ENCODE results near the gene SLK. TPM values are rescaled to one million over a fixed set of nuclear protein-coding genes. Genes with fewer than 3 reads are reported as not detected.

SLK gene
- total and polyA plus RNA-seq, 2 of the 13 experiments (the other 11 are each of a cell fraction or from before 2014, with no cell fraction given) = 3.4 to 22.8 TPM

GRCh38 chr10:103918053-103918846 is 48.7 kb upstream of the SLK start, which contains the start of gene STN1 (continued):
- no peak for TF ChIP-seq ZBTB39 (CRISPR knock-in tag; IDR thresholded peaks at IDR 0.05)
- TF ChIP-seq ELF4 (CRISPR knock-in tag; IDR thresholded peaks at IDR 0.05; ENCODE audit: borderline replicate concordance) = no peak
- no peak; the same call in 1 of the 2 replicates for TF ChIP-seq ZNF768 (CRISPR knock-in tag; IDR thresholded peaks at IDR 0.05)
- TF ChIP-seq PTBP1 (IDR thresholded peaks at IDR 0.05; ENCODE audit: low read depth, low read length, poor library complexity, severe bottlenecking) = no peak
- TF ChIP-seq IKZF1 (IDR thresholded peaks at IDR 0.05) = no peak
- no peak for TF ChIP-seq E2F5 (CRISPR knock-in tag; conservative IDR thresholded peaks at IDR 0.05)
- TF ChIP-seq ZNF256 (CRISPR knock-in tag; conservative IDR thresholded peaks at IDR 0.05) = no peak
- no peak for TF ChIP-seq GFI1 (CRISPR knock-in tag; IDR thresholded peaks at IDR 0.05; ENCODE audit: borderline replicate concordance)
- TF ChIP-seq KLF15 (CRISPR knock-in tag; IDR thresholded peaks at IDR 0.05; ENCODE audit: borderline replicate concordance) = no peak
- TF ChIP-seq ADNP (CRISPR knock-in tag; IDR thresholded peaks at IDR 0.05) = peak; percentile 71; the same call in 1 of the 2 replicates
- peak; percentile 84 for TF ChIP-seq ZNF331 (CRISPR knock-in tag; IDR thresholded peaks at IDR 0.05)
- TF ChIP-seq RFXANK (CRISPR knock-in tag; IDR thresholded peaks at IDR 0.05) = no peak
- peak; percentile 87 for TF ChIP-seq RBFOX2 (IDR thresholded peaks at IDR 0.05; ENCODE audit: low read depth, low read length)
- no peak for TF ChIP-seq TERF1 (CRISPR knock-in tag; IDR thresholded peaks at IDR 0.05)
- TF ChIP-seq HMGXB4 (CRISPR knock-in tag; IDR thresholded peaks at IDR 0.05; ENCODE audit: borderline replicate concordance in 1 of 2, low read depth in 1 of 2) = peak; percentile 71 to 72; a peak in 2 of 4 replicates
- no peak for TF ChIP-seq ZNF576 (CRISPR knock-in tag; IDR thresholded peaks at IDR 0.05)
- TF ChIP-seq CENPBD1 (CRISPR knock-in tag; IDR thresholded peaks at IDR 0.05; ENCODE audit: borderline replicate concordance, low read depth) = no peak
- TF ChIP-seq XRCC5 (optimal IDR thresholded peaks at IDR 0.05; ENCODE audit: low read length) = peak; percentile 87
- TF ChIP-seq ZNF280B (CRISPR knock-in tag; IDR thresholded peaks at IDR 0.05; ENCODE audit: borderline replicate concordance) = no peak
- peak; percentile 38 for TF ChIP-seq ELF1 (CRISPR knock-in tag; IDR thresholded peaks at IDR 0.05)

Measured in HepG2 (cell line).